SU-DHL-6 (cell line): ENCODE results near the gene M6PR.

ENCODE experiments used
- EZH2phosphoT487 ChIP-seq: fragments of 200-600 bp; sonication (generic), shearing (Covaris generic); conservative IDR thresholded peaks from 2 replicates; pipeline ENCODE4 v1.6.1; 2018; ENCODE audit warnings: mild to moderate bottlenecking, antibody characterized with exemption, low read length, moderate library complexity, mixed read lengths
- TF ChIP-seq, protein P1 (sequence below): fragments of 200-600 bp; sonication (generic); IDR thresholded peaks from one replicate; pipeline ENCODE4 v1.5.1; 2017; ENCODE audit warnings: antibody characterized with exemption, mild to moderate bottlenecking, low read length, moderate library complexity; ENCODE audit not compliant: insufficient read depth, poor library complexity, severe bottlenecking

GRCh38 chr12:8949342-8950220 lies at the start of gene M6PR:
- TF ChIP-seq, protein P1, sequence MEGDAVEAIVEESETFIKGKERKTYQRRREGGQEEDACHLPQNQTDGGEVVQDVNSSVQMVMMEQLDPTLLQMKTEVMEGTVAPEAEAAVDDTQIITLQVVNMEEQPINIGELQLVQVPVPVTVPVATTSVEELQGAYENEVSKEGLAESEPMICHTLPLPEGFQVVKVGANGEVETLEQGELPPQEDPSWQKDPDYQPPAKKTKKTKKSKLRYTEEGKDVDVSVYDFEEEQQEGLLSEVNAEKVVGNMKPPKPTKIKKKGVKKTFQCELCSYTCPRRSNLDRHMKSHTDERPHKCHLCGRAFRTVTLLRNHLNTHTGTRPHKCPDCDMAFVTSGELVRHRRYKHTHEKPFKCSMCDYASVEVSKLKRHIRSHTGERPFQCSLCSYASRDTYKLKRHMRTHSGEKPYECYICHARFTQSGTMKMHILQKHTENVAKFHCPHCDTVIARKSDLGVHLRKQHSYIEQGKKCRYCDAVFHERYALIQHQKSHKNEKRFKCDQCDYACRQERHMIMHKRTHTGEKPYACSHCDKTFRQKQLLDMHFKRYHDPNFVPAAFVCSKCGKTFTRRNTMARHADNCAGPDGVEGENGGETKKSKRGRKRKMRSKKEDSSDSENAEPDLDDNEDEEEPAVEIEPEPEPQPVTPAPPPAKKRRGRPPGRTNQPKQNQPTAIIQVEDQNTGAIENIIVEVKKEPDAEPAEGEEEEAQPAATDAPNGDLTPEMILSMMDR = no peak
- no peak for TF ChIP-seq EZH2phosphoT487
